ENCODE data around the gene PDK1. TPM values are rescaled to one million over a fixed set of nuclear protein-coding genes. Genes with fewer than 3 reads are reported as not detected.

PDK1 gene
- total RNA-seq, 2 donors from 2014 or later: 24.7 to 27.3 TPM

GRCh38 chr2:172551271-172551670 is 4.6 kb upstream of the PDK1 start:
- Mint-ChIP-seq H3K27me3 (ENCODE audit: insufficient read depth) (no peaks in the 10 kb centered on the region), H3K9me3 (peaks cover 77% of the 10 kb centered on the region), H3K4me1 (peaks cover 13% of the 10 kb centered on the region), H3K27ac (no peak overlapping the region), H3K4me3 (no peak overlapping the region), H3K36me3 (ENCODE audit: low read depth) (peaks cover 54% of the 10 kb centered on the region)
- Histone ChIP-seq H3K4me3 (ENCODE audit: low read length) (peak overlapping the region; percentile 80), H3K9me3 (ENCODE audit: control insufficient read depth, low read length) (peaks cover 79% of the 10 kb centered on the region), H3K27me3 (ENCODE audit: control insufficient read depth, insufficient read depth, low read length, poor library complexity, severe bottlenecking) (no peaks in the 10 kb centered on the region), H3K36me3 (ENCODE audit: control insufficient read depth, insufficient read depth, low read length) (peaks cover 4% of the 10 kb centered on the region), H3K4me1 (ENCODE audit: control insufficient read depth, insufficient read depth, low read length) (no peaks in the 10 kb centered on the region), H3K9ac (ENCODE audit: extremely low read depth, low read length, poor library complexity, severe bottlenecking) (no peak overlapping the region), H3K27ac (ENCODE audit: low read depth, low read length) (no peak overlapping the region)
- TF ChIP-seq CTCF (conservative IDR thresholded peaks at IDR 0.05): no peak
- DNase-seq: no peak

- no peaks in the 10 kb centered on the region for H3K27me3 Mint-ChIP-seq (ENCODE audit: insufficient read depth)
- TF ChIP-seq CTCF (conservative IDR thresholded peaks at IDR 0.05): no peak
- no peak overlapping the region for H3K4me3 Mint-ChIP-seq
- H3K36me3 ChIP-seq (ENCODE audit: control insufficient read depth, insufficient read depth, low read length): peaks cover 4% of the 10 kb centered on the region
- H3K27ac Mint-ChIP-seq: no peak overlapping the region
- H3K36me3 Mint-ChIP-seq (ENCODE audit: low read depth): peaks cover 43% of the 10 kb centered on the region
- peaks cover 62% of the 10 kb centered on the region for H3K9me3 Mint-ChIP-seq
- no peak overlapping the region for H3K9ac ChIP-seq (ENCODE audit: extremely low read depth, low read length, poor library complexity, severe bottlenecking)
- no peak overlapping the region for H3K27ac ChIP-seq (ENCODE audit: low read depth, low read length)
- H3K4me1 ChIP-seq (ENCODE audit: control insufficient read depth, insufficient read depth, low read length): no peaks in the 10 kb centered on the region
- DNase-seq: no peak
- H3K4me1 Mint-ChIP-seq: peaks cover 18% of the 10 kb centered on the region
- no peaks in the 10 kb centered on the region for H3K27me3 ChIP-seq (ENCODE audit: control insufficient read depth, insufficient read depth, low read length, poor library complexity, severe bottlenecking)
- peak overlapping the region; percentile 80 for H3K4me3 ChIP-seq (ENCODE audit: low read length)
- WGBS, 2 experiments (ENCODE audit: insufficient coverage in 1 of 2, insufficient read length in 1 of 2): 82 to 92% methylated on average over 3 to 4 of the region's 4 CpGs
- H3K9me3 ChIP-seq (ENCODE audit: control insufficient read depth, low read length): peaks cover 65% of the 10 kb centered on the region
These were observed 3.2 kb upstream of the PDK1 start for GRCh38 chr2:172552547-172553291.

- Histone ChIP-seq H3K27ac (ENCODE audit: low read depth, low read length) (no peak overlapping the region), H3K4me1 (ENCODE audit: control insufficient read depth, insufficient read depth, low read length) (no peaks in the 10 kb centered on the region), H3K36me3 (ENCODE audit: control insufficient read depth, insufficient read depth, low read length) (peaks cover 4% of the 10 kb centered on the region), H3K27me3 (ENCODE audit: control insufficient read depth, insufficient read depth, low read length, poor library complexity, severe bottlenecking) (no peaks in the 10 kb centered on the region), H3K4me3 (ENCODE audit: low read length) (peak overlapping the region; percentile 80), H3K9me3 (ENCODE audit: control insufficient read depth, low read length) (peaks cover 46% of the 10 kb centered on the region), H3K9ac (ENCODE audit: extremely low read depth, low read length, poor library complexity, severe bottlenecking) (peak overlapping the region; percentile 70)
- 61 to 69% methylated on average over 14 to 17 of the region's 18 CpGs for WGBS, 2 experiments (ENCODE audit: insufficient coverage in 1 of 2, insufficient read length in 1 of 2)
- peak; percentile 71 for DNase-seq
- Mint-ChIP-seq H3K27me3 (ENCODE audit: insufficient read depth) (no peaks in the 10 kb centered on the region), H3K4me3 (peak overlapping the region; percentile 81), H3K9me3 (peaks cover 43% of the 10 kb centered on the region), H3K4me1 (peaks cover 18% of the 10 kb centered on the region), H3K27ac (peak overlapping the region; percentile 44), H3K36me3 (ENCODE audit: low read depth) (peaks cover 36% of the 10 kb centered on the region)
- TF ChIP-seq CTCF (conservative IDR thresholded peaks at IDR 0.05): no peak
These were observed 1.3 kb upstream of the PDK1 start for GRCh38 chr2:172554352-172555271.

Data from endodermal cell (in vitro differentiated cells).